Coronary artery (tissue), 2 donors: ENCODE data around the gene NELFCD.
A peak's percentile ranks its signal among the peaks of the same experiment; 100 is the strongest.
"Not testable (repeated sequence)": the region's sequence is repeated elsewhere in the genome, so short reads cannot be mapped to it uniquely, and the experiment has no call there.

Experiments
- DNase-seq: peaks from one replicate; pipeline ENCODE4 v3.0.0-alpha.2; 2017; ENCODE audit warnings: low spot score
- H3K27ac ChIP-seq, 2 donors: fragments of 200-600 bp; sonication (generic); one replicate each; pipeline ENCODE4 v1.5.1; 2016 to 2019
- H3K4me3 ChIP-seq: fragments of 200-600 bp; sonication (generic); 2 replicates; pipeline ENCODE4 v1.5.1; 2016; ENCODE audit warnings: mild to moderate bottlenecking, moderate library complexity
- TF ChIP-seq, protein P1 (sequence below): fragments of 200-600 bp; sonication (generic); IDR thresholded peaks from one replicate; pipeline ENCODE4 v1.5.1; 2019; ENCODE audit warnings: antibody characterized with exemption

NELFCD gene

DNA sequence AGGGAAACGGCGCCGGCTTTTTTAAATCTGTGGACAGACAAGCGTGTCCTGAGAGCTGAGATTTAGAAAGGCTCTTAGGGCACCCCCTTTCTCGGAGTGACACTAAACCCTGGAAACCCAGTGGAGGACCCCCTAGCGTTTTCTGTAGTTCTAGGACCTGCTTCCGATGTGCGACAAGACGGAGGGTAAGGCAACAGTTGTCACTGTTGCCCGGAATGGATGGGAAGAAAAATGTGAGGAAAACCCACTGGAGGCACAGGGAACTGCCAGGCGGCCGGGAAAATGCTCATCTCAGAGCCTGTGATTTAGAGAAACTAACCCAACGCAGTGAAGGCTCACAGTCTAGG, 51.6 kb downstream of the NELFCD start:
- no peak for DNase-seq
- H3K4me3 ChIP-seq: peak overlapping the region; percentile 90
- TF ChIP-seq, protein P1, sequence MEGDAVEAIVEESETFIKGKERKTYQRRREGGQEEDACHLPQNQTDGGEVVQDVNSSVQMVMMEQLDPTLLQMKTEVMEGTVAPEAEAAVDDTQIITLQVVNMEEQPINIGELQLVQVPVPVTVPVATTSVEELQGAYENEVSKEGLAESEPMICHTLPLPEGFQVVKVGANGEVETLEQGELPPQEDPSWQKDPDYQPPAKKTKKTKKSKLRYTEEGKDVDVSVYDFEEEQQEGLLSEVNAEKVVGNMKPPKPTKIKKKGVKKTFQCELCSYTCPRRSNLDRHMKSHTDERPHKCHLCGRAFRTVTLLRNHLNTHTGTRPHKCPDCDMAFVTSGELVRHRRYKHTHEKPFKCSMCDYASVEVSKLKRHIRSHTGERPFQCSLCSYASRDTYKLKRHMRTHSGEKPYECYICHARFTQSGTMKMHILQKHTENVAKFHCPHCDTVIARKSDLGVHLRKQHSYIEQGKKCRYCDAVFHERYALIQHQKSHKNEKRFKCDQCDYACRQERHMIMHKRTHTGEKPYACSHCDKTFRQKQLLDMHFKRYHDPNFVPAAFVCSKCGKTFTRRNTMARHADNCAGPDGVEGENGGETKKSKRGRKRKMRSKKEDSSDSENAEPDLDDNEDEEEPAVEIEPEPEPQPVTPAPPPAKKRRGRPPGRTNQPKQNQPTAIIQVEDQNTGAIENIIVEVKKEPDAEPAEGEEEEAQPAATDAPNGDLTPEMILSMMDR: no peak
- peak overlapping the region; percentile 76 to 91 for H3K27ac ChIP-seq

GRCh38 chr20:59033093-59033492, 52.0 kb downstream of the NELFCD start:
- peak overlapping the region; percentile 90 for H3K4me3 ChIP-seq
- TF ChIP-seq, protein P1: no peak

GRCh38 chr20:59033616-59034165, 52.6 kb downstream of the NELFCD start:
- TF ChIP-seq, protein P1: no peak
- H3K27ac ChIP-seq: no peak overlapping the region

More at GRCh38 chr20:59033093-59033492, 52.0 kb downstream of the NELFCD start:
- DNase-seq: no peak
- H3K27ac ChIP-seq: peak overlapping the region in 1 of 2 donors; percentile 76

GRCh38 chr20:59035381-59035780, 54.3 kb downstream of the NELFCD start:
- TF ChIP-seq, protein P1: no peak
- no peak for DNase-seq
- no peak overlapping the region for H3K27ac ChIP-seq
- no peak overlapping the region for H3K4me3 ChIP-seq

More at GRCh38 chr20:59033616-59034165, 52.6 kb downstream of the NELFCD start:
- no peak for DNase-seq
- H3K4me3 ChIP-seq: no peak overlapping the region

GRCh38 chr20:59037386-59037785, 56.3 kb downstream of the NELFCD start:
- TF ChIP-seq, protein P1: no peak

DNA sequence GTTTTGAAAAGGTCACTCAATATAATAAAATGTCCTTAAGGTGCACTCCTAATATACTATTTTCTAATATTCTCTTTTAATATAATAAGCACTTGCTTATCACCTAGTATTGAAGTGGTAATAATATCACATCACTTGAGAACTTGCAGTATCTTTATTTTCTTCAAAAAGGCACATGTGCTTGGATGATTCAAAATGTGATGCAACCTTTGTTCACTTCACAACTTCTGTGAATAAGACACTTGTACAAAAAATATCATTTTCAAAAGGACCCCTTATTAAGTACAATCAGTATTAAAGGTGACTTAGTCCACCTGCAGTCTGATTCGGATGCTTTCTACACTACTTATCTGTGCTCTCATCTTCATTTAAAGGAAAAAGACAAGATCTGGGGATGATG, 58.2 kb downstream of the NELFCD start:
- Histone ChIP-seq H3K27ac (no peak overlapping the region), H3K4me3 (no peak overlapping the region)
- DNase-seq: no peak
- TF ChIP-seq, protein P1: no peak

More at GRCh38 chr20:59037386-59037785, 56.3 kb downstream of the NELFCD start:
- no peak overlapping the region for H3K4me3 ChIP-seq
- no peak overlapping the region for H3K27ac ChIP-seq
- DNase-seq: no peak

DNA sequence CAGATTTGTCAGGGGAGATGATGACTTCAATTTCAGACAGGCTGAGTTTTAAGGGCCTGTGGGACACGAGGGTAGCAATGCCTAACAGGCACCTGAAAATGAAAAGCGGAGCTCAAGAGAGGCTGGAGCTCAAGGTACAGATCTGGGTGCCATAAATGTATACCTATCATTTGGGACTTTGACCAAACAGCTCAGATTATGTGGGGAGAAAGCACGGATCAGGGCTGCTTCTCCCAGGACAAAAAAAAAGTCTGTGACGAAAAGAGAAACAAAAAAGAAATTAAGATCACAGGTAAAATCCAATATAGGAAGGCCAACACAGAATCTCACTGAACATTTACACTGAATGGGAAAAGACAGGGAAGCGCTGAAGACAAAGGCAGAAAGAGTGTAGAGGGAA, 59.6 kb downstream of the NELFCD start:
- Histone ChIP-seq H3K27ac (no peak overlapping the region), H3K4me3 (no peak overlapping the region)
- TF ChIP-seq, protein P1: no peak
- no peak for DNase-seq

DNA sequence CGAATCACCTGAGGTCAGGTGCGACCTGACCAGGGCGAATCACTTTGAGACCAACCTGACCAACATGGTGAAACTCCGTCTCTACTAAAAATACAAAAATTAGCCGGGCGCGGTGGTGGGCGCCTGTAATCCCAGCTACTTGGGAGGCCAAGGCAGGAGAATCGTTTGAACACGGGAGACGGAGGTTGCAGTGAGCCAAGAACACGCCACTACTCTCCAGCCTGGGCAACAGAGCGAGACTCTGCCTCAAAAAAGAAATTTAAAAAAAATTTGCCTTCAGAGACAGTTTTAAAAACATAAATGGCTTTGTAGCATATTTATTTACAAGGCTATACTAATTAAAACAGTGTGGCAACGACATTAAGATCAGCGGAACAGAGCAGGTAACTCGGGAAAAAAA, 60.4 kb downstream of the NELFCD start:
- not testable (repeated sequence) for H3K27ac ChIP-seq, DNase-seq
- H3K4me3 ChIP-seq: peak overlapping the region; percentile 76
